Immature natural killer cell (primary cell): ENCODE measurements around the gene KIF18A. TPM values are rescaled to one million over a fixed set of nuclear protein-coding genes. Genes with fewer than 3 reads are reported as not detected.

ENCODE experiments used
- DNase-seq, 3 donors: peaks; one replicate each; pipeline ENCODE4 v3.0.0; 2022; ENCODE audit warnings: mixed read lengths in 1 of 3
- H3K27ac Mint-ChIP-seq, 6 donors: one replicate each; pipeline ENCODE4 v1.8.0; 2020; ENCODE audit warnings: mixed read lengths in 6 of 6, mild to moderate bottlenecking in 5 of 6, inconsistent platforms in 4 of 6, moderate library complexity in 3 of 6
- H3K27me3 Mint-ChIP-seq, 3 donors: one replicate each; pipeline ENCODE4 v1.8.0; 2020 to 2021; ENCODE audit warnings: low read depth in 3 of 3, mild to moderate bottlenecking in 3 of 3, mixed read lengths in 3 of 3, moderate library complexity in 3 of 3, inconsistent platforms in 1 of 3
- H3K36me3 Mint-ChIP-seq, 3 donors: one replicate each; pipeline ENCODE4 v1.8.0; 2020; ENCODE audit warnings: mixed read lengths in 3 of 3, inconsistent platforms in 2 of 3, mild to moderate bottlenecking in 2 of 3
- H3K4me1 Mint-ChIP-seq, 2 donors: one replicate each; pipeline ENCODE4 v1.8.0; 2020; ENCODE audit warnings: inconsistent platforms in 2 of 2, mild to moderate bottlenecking in 2 of 2, mixed read lengths in 2 of 2, moderate library complexity in 1 of 2
- H3K4me3 Mint-ChIP-seq, 5 donors: one replicate each; pipeline ENCODE4 v1.8.0; 2020; ENCODE audit warnings: mild to moderate bottlenecking in 5 of 5, mixed read lengths in 5 of 5, inconsistent platforms in 3 of 5, moderate library complexity in 3 of 5
- H3K9me3 Mint-ChIP-seq, 6 donors: one replicate each; pipeline ENCODE4 v1.8.0; 2020; ENCODE audit warnings: mild to moderate bottlenecking in 6 of 6, mixed read lengths in 6 of 6, inconsistent platforms in 4 of 6, moderate library complexity in 3 of 6
- polyA plus RNA-seq, 3 donors: library from polyadenylated mRNA; unstranded; fragments of 300-500 nt; fragmentation: Illumina TruSeq; gene quantifications; one replicate each; pipeline ENCODE4 v1.2.3, GENCODE V29; 2021

Gene KIF18A
- polyA plus RNA-seq, 3 donors from 2014 or later, result 0.99 to 1.3 (median 1.1) TPM

DNA sequence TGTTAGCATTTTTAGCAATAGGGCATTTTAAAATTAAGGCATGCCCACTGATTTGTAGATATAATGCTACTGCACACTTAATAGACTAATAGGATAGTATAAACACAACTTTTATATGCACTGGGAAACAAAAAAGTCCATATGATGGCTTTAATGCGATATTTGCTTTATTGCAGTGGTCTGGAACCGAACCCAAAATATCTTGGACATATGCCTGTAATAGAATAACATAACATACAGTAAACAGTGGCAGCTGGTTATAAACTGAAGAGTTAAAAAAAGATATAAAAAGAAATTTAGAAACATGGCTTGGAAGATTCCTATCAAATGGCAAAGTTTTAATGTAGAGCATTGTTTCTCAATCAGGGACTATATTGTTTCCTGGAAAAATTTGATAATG, 111.9 kb downstream of the KIF18A start:
- H3K4me3 Mint-ChIP-seq, result no peak overlapping the region
- no peaks in the 10 kb centered on the region for H3K27me3 Mint-ChIP-seq
- DNase-seq, result no peak
- peaks cover under 1 to 39% (median 9%) of the 10 kb centered on the region in 6 donors for H3K9me3 Mint-ChIP-seq
- no peak overlapping the region for H3K27ac Mint-ChIP-seq
- H3K4me1 Mint-ChIP-seq, result no peaks in the 10 kb centered on the region
- peaks cover under 1 to 14% (median 5%) of the 10 kb centered on the region in 3 donors for H3K36me3 Mint-ChIP-seq

DNA sequence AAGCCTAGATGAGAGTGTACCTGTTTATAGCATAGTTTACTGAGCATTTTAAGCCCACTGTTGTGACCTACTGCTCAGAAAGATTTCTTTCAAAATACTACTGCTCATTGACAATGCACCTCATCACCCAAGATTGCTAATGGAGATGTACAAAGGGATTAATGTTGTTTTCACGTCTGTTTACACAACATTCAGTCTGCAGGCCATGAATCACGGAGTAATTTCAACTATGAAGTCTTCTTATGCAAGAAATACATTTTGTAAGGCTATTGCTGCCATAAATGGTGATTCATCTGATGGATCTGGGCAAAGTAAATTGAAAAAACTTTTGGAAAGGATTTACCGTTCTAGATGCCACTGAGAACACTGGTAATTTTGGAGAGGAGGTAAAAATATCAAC, 112.9 kb downstream of the KIF18A start:
- peaks cover 0 to 13% (median 4%) of the 10 kb centered on the region in 3 donors for H3K36me3 Mint-ChIP-seq

GRCh38 chr11:27991736-27992135, 116.2 kb downstream of the KIF18A start:
- Mint-ChIP-seq H3K4me3 (no peak overlapping the region), H3K27ac (no peak overlapping the region), H3K36me3 (no peaks in the 10 kb centered on the region), H3K4me1 (no peaks in the 10 kb centered on the region), H3K27me3 (no peaks in the 10 kb centered on the region), H3K9me3 (peaks cover 0 to 4% (median 1%) of the 10 kb centered on the region in 6 donors)
- DNase-seq, result no peak

More for the DNA sequence above, 112.9 kb downstream of the KIF18A start:
- Mint-ChIP-seq H3K4me1 (no peaks in the 10 kb centered on the region), H3K27me3 (no peaks in the 10 kb centered on the region), H3K9me3 (peaks cover 0 to 32% (median 8%) of the 10 kb centered on the region in 6 donors), H3K4me3 (no peak overlapping the region), H3K27ac (no peak overlapping the region)
- no peak for DNase-seq

- DNase-seq, result no peak
- H3K36me3 Mint-ChIP-seq, result no peaks in the 10 kb centered on the region
- H3K27me3 Mint-ChIP-seq, result peaks cover 0 to 2% (median 0%) of the 10 kb centered on the region in 3 donors
- H3K9me3 Mint-ChIP-seq, result peaks cover 0 to 13% (median 0%) of the 10 kb centered on the region in 6 donors
- no peak overlapping the region for H3K27ac Mint-ChIP-seq
- no peaks in the 10 kb centered on the region for H3K4me1 Mint-ChIP-seq
- no peak overlapping the region for H3K4me3 Mint-ChIP-seq
Observed at GRCh38 chr11:27977527-27977926, 130.4 kb downstream of the KIF18A start.

DNA sequence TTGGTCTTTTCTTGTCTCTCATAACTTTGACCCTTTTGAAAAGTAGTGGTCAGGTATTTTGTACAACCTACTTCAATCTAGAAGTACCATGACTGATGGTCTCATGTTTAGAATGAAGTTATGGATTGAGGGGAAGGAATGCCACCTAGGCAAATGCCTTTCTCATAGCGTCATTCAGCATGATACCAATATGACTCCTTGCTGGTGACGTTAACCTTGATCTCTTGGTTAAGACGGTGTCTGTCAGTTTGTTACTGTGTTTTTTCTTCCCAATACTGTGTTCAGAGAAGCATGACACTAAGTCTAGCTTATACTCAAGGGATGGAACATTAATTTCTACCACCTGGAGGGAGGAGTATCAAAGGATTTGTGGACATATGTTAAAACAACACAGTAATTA, 130.9 kb downstream of the KIF18A start:
- peaks cover 0 to 13% (median 0%) of the 10 kb centered on the region in 6 donors for H3K9me3 Mint-ChIP-seq

GRCh38 chr11:27976262-27976661, 131.7 kb downstream of the KIF18A start:
- peaks cover 0 to 2% (median 0%) of the 10 kb centered on the region in 3 donors for H3K27me3 Mint-ChIP-seq
- H3K4me1 Mint-ChIP-seq, result no peaks in the 10 kb centered on the region
- no peak for DNase-seq
- no peaks in the 10 kb centered on the region for H3K36me3 Mint-ChIP-seq
- H3K27ac Mint-ChIP-seq, result no peak overlapping the region
- peaks cover 0 to 13% (median 0%) of the 10 kb centered on the region in 6 donors for H3K9me3 Mint-ChIP-seq
- H3K4me3 Mint-ChIP-seq, result no peak overlapping the region

More for the DNA sequence above, 130.9 kb downstream of the KIF18A start:
- H3K36me3 Mint-ChIP-seq, result no peaks in the 10 kb centered on the region
- no peak overlapping the region for H3K27ac Mint-ChIP-seq
- peaks cover 0 to 2% (median 0%) of the 10 kb centered on the region in 3 donors for H3K27me3 Mint-ChIP-seq
- no peak overlapping the region for H3K4me3 Mint-ChIP-seq
- DNase-seq, result no peak
- H3K4me1 Mint-ChIP-seq, result no peaks in the 10 kb centered on the region

DNA sequence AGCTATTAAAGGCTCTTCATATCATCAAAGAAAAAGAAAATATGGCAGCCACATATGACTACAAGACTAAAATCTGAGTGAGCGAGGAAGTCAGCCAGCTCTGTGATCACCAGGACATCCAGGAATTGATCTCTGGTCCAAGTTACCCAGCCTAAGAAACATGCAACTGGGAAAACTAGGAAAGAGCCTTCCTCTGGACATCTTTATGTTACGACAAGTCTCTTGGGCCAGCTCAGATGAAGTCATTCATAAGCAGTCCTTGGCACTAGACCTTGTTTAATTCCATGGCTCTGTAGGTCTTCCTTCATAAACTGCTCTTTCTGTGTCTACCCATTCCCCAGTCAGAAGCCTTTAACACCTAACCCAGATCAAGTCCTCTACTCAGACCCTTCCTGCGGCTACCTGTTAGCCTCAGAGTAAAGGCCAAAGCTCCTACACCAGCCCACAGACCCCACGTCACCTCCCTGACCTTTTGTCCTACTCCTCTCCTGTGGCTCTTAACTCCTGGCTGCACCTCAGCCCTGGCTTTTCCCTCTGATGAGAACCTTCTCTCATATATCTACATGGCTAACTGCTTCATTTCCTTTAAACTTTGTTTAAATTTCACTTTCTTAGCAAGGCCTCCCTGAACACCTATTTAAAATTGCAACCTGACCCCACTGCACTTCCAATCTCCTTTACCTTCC, 134.0 kb downstream of the KIF18A start:
- Mint-ChIP-seq H3K9me3 (peaks cover 0 to 9% (median 0%) of the 10 kb centered on the region in 6 donors), H3K4me3 (no peak overlapping the region), H3K36me3 (no peaks in the 10 kb centered on the region), H3K4me1 (no peaks in the 10 kb centered on the region), H3K27me3 (peaks cover 0 to 2% (median 0%) of the 10 kb centered on the region in 3 donors), H3K27ac (no peak overlapping the region)
- DNase-seq, result no peak

- Mint-ChIP-seq H3K4me1 (no peaks in the 10 kb centered on the region), H3K36me3 (no peaks in the 10 kb centered on the region), H3K27me3 (peaks cover 0 to 2% (median 0%) of the 10 kb centered on the region in 3 donors), H3K4me3 (no peak overlapping the region), H3K9me3 (peaks cover 0 to 6% (median 0%) of the 10 kb centered on the region in 6 donors), H3K27ac (no peak overlapping the region)
- DNase-seq, result no peak
Observed at GRCh38 chr11:27972522-27973170, 135.3 kb downstream of the KIF18A start.

- Mint-ChIP-seq H3K27ac (no peak overlapping the region), H3K9me3 (peaks cover 0 to 6% (median 0%) of the 10 kb centered on the region in 6 donors), H3K4me3 (no peak overlapping the region), H3K27me3 (no peaks in the 10 kb centered on the region), H3K36me3 (no peaks in the 10 kb centered on the region), H3K4me1 (no peaks in the 10 kb centered on the region)
- no peak for DNase-seq
Observed at GRCh38 chr11:27971171-27971570, 136.8 kb downstream of the KIF18A start.

Other genes starting within 250 kb of the KIF18A start
- 1 to 10 TPM; 5.2 to 7.4 (median 7.2) TPM for gene METTL15, start 232 bp upstream of the KIF18A start, polyA plus RNA-seq